GM12874 (cell line): ENCODE results near the gene GALNT15.

Source experiments
- CTCF ChIP-seq: IDR thresholded peaks from 2 replicates; pipeline ENCODE4 v1.5.1; 2011; ENCODE audit warnings: low read depth, mild to moderate bottlenecking, control low read depth, low read length, moderate library complexity; ENCODE audit not compliant: insufficient read depth

The GALNT15 gene

GRCh38 chr3:16188071-16188470 lies 13.6 kb downstream of the GALNT15 start:
- TF ChIP-seq CTCF = no peak

- no peak for TF ChIP-seq CTCF
These were observed 14.7 kb downstream of the GALNT15 start for GRCh38 chr3:16189201-16189600.

GRCh38 chr3:16190704-16191103 lies 16.2 kb downstream of the GALNT15 start:
- no peak for TF ChIP-seq CTCF

GRCh38 chr3:16191591-16191990 lies 17.1 kb downstream of the GALNT15 start:
- no peak for TF ChIP-seq CTCF

GRCh38 chr3:16192176-16192811 lies 17.8 kb downstream of the GALNT15 start:
- no peak for TF ChIP-seq CTCF

- no peak for TF ChIP-seq CTCF
These were observed 23.9 kb downstream of the GALNT15 start for GRCh38 chr3:16198427-16198826.

GRCh38 chr3:16199769-16200168 lies 25.3 kb downstream of the GALNT15 start:
- TF ChIP-seq CTCF = no peak
